NCI-H226 (cell line): ENCODE measurements around the gene PIEZO1.
"Not testable (repeated sequence)": the region's sequence is repeated elsewhere in the genome, so short reads cannot be mapped to it uniquely, and the experiment has no call there.

Experiments used
- DNase-seq: peaks from one replicate; pipeline ENCODE4 v3.0.0-alpha.2; 2015

The PIEZO1 gene

DNA sequence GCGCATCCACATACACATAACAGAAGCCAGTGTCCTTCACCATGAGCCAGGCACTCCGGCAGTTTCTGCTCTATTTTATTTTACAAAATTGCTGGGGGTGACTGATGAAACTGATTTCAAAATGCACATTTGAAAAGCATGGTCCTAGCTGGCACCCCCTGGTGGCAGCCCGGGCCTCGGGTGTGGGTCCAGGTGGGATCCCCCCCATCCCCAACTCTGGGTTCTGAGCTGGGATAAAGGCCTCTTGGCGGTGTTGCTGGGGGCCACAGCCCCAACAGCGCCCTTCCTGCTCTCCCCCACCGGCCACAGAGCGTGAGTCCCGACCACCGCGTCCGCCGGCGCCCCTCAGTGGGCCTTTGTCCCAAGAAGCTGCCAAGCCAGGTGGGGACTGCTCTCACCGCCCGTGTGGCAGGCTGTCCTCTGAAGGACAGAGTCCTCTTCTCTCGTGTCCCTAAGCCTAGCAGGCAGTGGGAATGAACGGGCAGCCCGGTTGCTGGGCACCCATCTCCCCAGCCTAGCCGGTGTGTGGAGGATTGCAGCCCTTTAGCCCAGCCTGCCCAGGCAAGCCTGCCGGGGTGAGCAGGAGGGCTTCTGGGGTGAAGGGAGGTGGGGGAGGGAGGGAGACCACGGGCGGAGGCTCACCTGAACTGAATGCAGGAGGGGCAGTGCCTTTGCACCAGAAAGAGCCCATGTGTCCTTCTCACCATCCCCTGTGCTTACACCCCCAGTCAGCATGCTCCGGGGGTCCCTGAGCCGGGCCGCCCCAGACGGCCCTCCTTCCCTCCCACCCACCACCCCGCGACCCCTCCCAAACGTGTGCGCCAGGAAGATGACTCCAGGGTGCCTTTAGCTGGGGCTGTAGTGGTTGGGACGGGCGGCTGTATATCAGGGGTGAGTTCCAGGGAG is 99.6 kb downstream of the PIEZO1 start:
- DNase-seq, result peak; percentile 43

DNA sequence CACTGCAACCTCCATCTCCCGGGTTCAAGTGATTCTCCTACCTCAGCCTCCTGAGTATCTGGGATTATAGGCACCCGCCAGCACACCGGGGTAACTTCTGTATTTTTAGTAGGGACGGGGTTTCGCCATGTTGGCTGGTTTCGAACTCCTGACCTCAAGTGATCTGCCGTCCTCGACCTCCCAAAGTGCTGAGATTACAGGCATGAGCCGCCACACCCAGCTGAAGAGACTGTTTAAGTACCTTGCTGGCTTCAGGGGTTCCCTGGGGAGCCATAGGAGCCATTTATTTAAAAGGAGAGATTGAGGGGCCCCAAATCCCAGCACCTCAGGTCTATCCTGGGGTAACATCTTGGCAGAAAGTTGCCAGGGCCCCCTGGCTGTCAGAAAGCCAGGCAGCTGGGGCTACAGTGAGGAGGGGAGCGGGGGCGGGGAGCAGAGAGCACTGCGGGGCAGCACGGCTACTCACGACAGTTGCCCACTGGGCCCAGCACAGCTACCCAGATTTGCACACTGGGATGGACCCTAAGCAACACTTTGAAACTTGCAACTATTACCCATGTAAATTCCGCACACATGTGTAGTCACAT is 100.4 kb downstream of the PIEZO1 start:
- DNase-seq, result no peak

DNA sequence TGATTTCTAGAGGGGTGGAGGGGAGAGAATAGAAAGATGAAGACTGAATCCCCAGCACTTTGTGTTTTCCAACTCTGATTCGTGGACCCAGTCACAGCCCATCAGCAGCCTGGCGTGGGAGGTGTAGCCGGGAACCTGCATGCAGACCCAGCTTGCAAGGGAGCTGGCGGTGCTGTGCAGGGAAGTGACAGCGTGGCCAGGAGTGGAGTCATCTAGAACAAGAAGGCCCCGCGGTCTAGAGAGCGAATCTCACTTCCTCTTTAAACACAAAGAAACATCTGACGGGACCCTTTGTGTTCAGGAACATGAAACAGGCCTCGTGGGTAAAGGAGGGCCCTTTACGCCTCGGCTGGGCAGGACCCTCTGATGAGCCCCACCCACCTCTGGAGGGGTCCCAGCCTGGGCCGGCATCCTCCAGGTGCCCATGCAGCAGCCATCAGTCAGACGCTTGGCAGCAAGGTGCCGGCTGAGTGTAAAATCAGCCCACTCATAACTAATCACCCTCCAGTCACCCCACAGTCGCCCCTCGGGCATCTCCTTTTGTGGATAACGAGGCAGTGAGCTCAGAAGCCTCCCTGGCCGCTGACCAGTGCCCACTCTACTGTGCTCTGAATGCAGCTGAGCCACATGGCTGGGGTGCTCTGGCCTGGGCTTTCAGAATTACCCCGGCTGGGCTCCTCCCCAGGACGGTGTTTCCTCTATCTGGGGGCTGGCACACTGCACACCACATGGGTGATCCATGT is 103.1 kb downstream of the PIEZO1 start:
- DNase-seq, result peak; percentile 36

DNA sequence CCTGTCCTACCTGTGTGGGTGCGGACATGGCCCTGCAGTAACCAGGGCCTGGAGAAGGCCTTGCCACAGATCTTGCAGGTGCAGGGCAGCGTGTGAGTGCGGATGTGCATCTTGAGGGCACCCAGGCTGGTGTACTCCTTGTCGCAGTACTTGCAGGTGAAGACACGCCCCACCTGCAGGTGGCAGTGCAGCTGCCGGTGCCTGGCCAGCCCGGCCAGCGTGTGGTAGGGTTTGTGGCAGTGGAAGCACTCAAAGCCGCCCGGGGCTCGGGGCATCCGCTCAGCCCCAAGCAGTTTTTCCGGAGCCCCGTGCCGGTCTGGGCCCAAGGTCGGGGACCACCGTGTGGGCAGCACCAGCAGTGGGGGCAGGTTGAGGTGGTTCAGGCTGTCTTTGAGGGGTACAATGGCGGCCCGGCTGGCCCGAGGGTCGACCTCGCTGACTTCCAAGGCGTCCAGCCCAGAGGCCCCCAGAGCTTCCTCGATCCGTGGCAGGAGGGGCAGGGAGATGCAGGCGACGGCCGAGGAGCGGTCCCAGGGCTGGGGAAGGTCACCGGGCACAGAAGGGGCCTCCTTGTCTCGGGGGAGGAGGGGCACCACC is 103.8 kb downstream of the PIEZO1 start:
- DNase-seq, result no peak

DNA sequence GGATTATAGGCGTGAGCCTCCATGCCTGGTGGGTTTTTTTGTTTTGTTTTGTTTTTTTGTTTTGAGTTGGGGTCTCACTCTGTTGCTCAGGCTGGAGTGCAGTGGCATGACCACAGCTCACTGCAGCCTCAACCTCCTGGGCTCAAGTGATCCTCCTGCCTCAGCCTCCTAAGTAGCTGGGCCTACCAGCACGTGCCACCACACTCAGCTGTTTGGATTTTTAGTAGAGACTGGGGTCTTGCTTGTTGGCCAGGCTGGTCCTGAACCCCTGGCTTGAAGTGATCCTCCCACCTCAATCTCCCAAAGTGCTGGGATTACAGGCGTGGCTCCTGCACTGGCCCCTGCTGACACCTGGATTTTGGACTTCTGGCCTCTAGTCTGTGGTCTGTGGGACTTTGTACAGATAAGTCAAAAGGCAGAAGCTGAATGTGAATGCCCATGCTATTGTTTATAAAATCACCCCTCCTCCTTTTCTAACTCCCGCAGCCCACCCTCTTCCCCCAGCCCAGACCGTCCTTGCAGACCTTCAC is 104.4 kb downstream of the PIEZO1 start:
- DNase-seq, result no peak

DNA sequence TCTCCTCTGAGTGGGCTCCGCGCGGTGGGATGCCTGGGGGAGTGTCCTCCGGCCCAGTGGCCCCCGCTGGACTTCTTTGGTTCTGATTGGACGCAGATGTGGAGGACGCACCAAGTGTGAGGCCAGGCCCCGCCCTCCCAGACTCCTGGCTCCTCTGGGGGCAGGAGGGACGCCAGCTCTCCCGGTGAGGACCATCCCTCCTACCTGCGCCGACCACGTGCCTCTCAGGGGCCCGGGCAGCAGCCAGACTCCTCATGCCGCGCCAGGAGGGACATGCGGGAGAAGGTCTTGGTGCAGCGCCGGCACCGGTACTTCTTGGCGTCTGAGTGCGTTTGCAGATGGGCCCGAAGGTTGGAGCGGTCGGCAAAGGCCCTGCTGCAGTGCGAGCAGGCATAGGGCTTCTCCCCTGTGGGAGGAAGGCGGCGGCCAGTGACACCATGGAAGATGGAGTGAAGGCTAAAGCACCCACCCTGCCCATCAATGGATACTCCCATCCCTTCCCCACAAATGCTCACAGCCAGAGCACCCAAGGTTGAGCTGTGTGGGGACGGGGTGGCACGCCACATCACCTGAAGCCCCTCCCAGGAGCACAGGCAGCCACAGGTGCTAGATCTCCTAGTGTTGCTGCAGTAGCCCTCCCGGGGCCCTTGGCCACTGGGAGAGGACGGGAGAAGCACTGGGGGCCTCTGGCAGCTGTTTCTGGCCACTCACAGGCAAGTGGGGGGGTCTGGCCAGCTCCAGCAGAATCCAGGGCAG is 106.6 kb downstream of the PIEZO1 start:
- DNase-seq, result no peak

DNA sequence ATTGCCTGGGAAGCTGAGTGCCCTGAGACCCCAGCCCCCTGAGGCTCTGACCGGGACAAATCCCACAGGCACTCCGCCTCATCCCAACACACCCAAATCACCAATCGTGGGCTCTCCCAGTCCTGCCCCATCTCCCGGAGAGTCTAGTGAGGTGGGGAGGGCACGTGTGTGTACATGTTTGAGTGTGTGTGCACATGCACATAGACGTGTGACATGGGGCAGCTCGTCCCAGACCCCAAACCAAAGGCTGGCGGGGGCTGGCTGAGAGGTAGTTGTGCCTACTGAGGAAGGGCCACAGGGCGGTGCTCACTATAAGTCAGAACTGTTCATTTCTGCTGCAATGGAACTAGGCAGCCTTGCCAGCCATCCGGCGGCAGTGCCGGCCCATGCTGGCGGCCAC is 107.3 kb downstream of the PIEZO1 start:
- no peak for DNase-seq

DNA sequence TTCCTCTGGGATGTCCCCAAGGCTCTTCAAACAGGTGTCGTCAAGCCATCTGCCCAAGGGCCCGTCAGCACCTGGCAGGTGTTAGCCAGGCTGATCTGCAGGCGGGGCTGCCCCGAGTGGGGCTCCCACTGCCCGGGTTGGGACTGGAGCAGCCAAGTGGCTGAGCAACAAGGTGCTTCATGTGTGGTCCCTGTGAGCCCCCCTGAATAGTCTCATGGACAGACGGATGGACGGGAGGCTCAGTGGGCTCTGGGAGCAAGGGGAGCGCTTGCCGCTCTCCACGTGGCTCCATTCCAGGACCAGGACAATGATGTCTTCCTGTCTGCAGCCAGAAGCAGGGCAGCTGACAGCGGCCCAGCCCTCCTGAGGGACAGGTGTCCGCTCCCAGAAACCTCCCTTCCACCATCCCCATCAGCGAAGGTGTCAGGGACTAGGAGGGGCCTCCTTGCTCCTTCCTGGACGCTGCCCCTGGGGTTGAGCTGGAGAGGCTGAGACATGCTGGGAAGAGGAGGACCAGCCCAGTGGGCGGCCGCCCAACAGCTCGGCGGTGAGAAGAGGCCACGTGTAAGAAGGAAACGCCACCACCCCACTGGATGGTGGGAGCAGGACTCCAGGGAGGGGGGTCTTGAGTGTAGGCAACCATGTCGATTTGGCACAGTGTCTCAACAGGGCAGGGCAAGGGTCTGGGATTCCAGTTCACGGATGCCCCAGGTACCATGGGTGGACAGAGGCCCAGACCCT is 108.3 kb downstream of the PIEZO1 start:
- DNase-seq, result no peak

DNA sequence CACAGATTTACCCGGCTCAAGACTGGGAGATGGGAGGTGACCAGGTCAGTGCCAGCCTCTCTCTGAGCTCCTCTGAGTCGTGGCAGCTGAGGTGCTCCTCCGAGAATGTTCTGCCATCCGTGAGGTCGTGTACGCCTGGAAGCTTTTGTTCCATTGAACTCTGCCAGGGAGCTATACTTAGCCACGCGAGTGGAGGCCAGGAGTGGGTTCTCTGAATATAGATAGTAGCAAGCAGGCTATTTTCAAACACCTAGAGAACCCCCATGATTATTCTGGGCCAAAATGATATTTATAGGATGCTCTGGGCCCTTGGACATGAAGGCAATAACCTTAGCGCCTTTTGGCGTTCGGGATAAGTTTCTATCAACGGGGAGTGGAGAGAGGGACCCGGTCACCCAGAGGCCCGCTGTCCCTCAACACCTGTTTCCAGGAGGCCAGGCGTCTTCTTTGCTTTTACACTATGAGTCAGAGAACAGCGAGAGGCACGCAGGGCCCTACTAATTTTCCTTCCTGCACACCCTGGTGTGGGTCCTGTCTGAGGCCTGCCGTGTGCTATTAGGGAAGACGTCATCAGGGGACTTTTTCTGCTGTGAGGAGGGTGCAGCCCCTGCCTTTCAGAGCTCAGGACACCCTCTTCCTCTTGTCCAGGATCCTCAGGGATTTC is 111.2 kb downstream of the PIEZO1 start:
- no peak for DNase-seq

DNA sequence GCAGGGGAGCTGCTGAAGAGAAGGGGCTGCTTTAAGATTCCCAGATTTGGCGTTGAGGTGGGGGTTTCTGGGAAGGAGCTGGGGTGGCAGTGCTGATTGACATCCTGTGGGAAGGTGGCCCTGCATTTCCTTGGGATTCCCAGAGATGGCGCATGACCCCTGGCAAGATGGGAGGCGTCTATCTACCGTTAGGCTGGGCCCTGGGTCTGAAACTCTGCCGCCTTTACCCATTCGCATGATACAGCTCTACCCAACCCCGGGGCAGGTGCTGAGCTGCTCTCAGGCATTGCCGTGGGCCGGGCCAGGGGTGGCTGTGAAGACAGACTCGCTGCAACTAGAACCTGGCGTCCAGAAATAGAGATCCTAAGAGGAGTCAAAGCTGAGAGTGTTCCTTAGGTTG is 112.2 kb downstream of the PIEZO1 start:
- no peak for DNase-seq

DNA sequence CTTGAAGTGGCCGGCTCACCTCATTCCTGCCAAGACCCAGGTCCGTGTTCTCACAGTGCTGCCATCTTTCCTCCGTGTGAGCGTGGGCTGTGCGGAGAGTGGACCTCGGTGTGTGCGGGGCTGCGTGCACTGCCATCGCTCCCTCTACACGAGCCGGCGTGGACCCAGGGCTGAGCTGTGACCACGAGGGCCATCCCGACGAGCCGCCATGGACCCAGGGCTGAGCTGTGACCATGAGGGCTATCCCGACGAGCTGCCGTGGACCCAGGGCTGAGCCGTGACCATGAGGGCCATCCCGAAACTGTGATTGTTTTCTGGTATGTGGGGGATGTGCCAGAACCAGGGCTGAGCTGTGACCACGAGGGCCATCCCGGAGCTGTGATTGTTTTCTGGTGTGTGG is 113.2 kb downstream of the PIEZO1 start:
- no peak for DNase-seq

DNA sequence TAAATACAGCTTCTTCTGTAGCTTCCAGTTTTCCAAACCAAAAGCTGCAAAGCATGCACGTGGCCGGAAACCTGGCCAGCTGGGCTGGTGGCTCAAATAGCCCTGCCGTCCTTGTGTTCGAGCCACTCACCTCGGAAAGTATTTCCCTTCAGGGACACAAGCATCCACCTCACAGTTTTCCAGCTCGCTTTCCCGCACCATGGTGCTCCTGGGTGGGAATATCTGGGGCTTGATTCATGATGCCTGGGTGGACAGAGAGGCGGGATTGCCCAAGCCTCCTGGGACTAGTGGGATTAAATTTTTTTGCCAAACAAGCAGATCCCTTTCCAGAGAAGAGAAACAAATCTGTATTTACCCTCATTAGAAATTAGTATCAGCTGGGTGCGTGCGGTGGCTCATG is 115.0 kb downstream of the PIEZO1 start:
- DNase-seq, result no peak

DNA sequence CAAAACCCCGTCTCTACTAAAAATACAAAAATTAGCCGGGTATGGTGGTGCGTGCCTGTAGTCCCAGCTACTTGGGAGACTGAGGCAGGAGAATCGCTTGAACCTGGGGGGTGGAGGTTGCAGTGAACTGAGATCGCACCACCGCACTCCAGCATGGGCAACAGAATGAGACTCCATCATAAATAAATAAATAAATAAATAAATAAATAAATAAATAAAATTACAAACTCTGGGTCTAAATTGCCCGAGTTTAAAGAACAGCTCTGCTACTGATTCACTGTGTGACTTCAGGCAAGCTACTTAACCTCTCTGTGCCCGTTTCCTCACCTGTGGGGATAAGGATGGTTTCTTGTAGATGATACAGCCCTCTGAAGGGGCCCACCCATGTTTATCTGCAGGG is 115.5 kb downstream of the PIEZO1 start:
- not testable (repeated sequence) for DNase-seq

DNA sequence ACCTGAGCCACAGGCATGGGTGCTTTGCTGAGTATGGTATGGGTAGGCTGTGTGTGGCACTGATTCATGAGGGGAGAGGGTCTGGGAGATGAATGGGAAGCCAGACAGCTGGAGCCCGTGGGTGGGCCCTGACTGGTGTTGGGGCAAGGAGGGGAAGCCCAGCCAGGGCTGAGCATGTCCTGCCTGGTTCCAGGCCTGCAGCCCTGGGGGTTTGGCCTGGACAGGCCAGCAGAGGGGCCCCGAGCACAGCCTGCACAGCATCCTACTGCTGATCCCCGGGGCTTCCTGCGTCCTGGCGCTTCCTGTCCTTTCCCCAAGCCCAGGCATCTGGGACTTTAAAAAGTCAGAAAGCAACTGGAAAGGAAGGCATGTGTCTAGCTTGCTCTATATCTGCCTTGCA is 117.6 kb downstream of the PIEZO1 start:
- DNase-seq, result no peak

DNA sequence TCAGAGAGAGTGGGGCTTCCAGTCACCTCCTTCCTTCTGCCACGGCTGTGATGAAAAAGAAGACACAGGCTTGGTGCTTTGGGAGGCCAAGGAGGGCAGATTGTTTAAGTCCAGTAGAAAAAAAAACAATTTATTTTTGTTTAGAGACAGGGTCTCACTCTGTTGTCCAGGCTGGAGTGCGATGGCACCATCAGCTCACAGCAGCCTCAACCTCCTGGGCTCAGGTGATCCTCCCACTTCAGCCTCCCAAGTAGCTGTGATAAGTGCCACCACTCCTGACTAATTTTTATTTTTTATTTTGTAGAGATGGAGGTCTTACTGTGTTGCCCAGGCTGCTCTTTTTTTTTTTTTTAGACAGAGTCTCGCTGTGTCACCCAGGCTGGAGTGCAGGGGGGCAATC is 119.5 kb downstream of the PIEZO1 start:
- DNase-seq, result no peak
